Adrenal gland (tissue), 5 donors: Measurements from ENCODE around the gene TAF11L6.

ENCODE experiments used
- POLR2A ChIP-seq, 2 donors: fragments of 450-650 bp; IDR thresholded peaks; one replicate each; pipeline ENCODE4 v1.6.1; 2017; ENCODE audit warnings: antibody characterized with exemption in 2 of 2, mild to moderate bottlenecking in 2 of 2, moderate library complexity in 1 of 2
- TF ChIP-seq, protein P1 (sequence below), 6 experiments: fragments of 450-650 bp in 4 of 6; fragments of 200-600 bp in 2 of 6; sonication (generic) in 1 of 6; IDR thresholded peaks; 1 replicate in 5 of 6; 2 replicates in 1 of 6; pipeline versions ENCODE4 v1.5.1 to v1.8.0; 2016 to 2021; ENCODE audit warnings: antibody characterized with exemption in 6 of 6, mild to moderate bottlenecking in 2 of 6, moderate library complexity in 1 of 6
- donor health status: DM: no; HTN: no; CAD: no.

DNA sequence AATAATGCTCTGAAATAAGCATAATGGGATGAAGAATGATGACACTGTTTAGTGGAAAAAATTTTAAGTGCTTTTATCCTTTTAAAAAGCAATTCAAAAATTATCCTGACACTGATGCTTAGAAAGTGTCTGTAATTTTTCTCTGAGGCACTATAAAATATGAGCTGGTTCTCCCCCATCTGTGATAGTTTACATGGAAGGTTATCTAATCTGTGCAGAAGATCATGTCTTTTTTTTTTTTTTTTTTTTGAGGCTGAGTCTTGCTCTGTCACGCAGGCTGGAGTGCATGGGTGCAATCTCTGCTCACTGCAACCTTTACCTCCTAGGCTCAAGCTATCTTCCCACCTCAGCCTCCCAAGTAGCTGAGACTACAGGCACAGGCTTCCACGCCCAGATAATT, 45.7 kb upstream of the TAF11L6 start:
- TF ChIP-seq, protein P1, sequence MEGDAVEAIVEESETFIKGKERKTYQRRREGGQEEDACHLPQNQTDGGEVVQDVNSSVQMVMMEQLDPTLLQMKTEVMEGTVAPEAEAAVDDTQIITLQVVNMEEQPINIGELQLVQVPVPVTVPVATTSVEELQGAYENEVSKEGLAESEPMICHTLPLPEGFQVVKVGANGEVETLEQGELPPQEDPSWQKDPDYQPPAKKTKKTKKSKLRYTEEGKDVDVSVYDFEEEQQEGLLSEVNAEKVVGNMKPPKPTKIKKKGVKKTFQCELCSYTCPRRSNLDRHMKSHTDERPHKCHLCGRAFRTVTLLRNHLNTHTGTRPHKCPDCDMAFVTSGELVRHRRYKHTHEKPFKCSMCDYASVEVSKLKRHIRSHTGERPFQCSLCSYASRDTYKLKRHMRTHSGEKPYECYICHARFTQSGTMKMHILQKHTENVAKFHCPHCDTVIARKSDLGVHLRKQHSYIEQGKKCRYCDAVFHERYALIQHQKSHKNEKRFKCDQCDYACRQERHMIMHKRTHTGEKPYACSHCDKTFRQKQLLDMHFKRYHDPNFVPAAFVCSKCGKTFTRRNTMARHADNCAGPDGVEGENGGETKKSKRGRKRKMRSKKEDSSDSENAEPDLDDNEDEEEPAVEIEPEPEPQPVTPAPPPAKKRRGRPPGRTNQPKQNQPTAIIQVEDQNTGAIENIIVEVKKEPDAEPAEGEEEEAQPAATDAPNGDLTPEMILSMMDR (IDR thresholded peaks at IDR 0.05), result no peak
- no peak for TF ChIP-seq POLR2A (IDR thresholded peaks at IDR 0.05)
